PC-3 (cell line): ENCODE results near the gene SLC17A1. TPM values are rescaled to one million over a fixed set of nuclear protein-coding genes. Genes with fewer than 3 reads are reported as not detected.

Experiments
- ATAC-seq: fragments of 200-7000 bp; cut with Tn5 transposase; 2 replicates; pipeline ENCODE4 v1.9.1; 2020; ENCODE audit warnings: mild to moderate bottlenecking, moderate library complexity
- BruUV-seq: library from RNA; stranded (reverse); fragments of 400-500 nt; replicated peaks from 2 replicates; lab custom pipeline; 2021; lab: Mats Ljungman, UMichigan
- CTCF ChIA-PET: fragments of 300-600 bp; sonication (Branson Sonifier 250); formaldehyde crosslinking; loops from one replicate; lab custom pipeline; 2022; ENCODE audit warnings: antibody characterized with exemption; lab: Charles Lee
- POLR2A ChIA-PET: fragments of 300-600 bp; sonication (Branson Sonifier 250); formaldehyde crosslinking; loops from one replicate; lab custom pipeline; 2022; ENCODE audit warnings: antibody characterized with exemption; ENCODE audit not compliant: unreplicated experiment; lab: Charles Lee
- DNase-seq: peaks from one replicate; pipeline ENCODE4 v3.0.0-alpha.2; 2015
- H2AFZ ChIP-seq: fragments of 300-600 bp; sonication (generic); 2 replicates; pipeline ENCODE4 v1.6.0; 2016; ENCODE audit warnings: antibody characterized with exemption, low read length
- H3F3A ChIP-seq: fragments of 300-600 bp; sonication (generic); one replicate; pipeline ENCODE4 v1.6.0; 2017; ENCODE audit warnings: antibody characterized with exemption, low read length, control low read depth, mild to moderate bottlenecking; ENCODE audit not compliant: unreplicated experiment
- H3K27ac ChIP-seq: fragments of 300-600 bp; sonication (generic); 2 replicates; pipeline ENCODE4 v1.5.1; 2016; ENCODE audit warnings: mild to moderate bottlenecking, low read length
- H3K27me3 ChIP-seq: fragments of 300-600 bp; sonication (generic); 2 replicates; pipeline ENCODE4 v1.6.1; 2016; ENCODE audit warnings: low read length, mixed read lengths
- H3K36me3 ChIP-seq: fragments of 300-600 bp; sonication (generic); 2 replicates; pipeline ENCODE4 v1.6.1; 2016; ENCODE audit warnings: low read depth, mixed run types, low read length, mixed read lengths
- H3K4me1 ChIP-seq: fragments of 300-600 bp; sonication (generic); 2 replicates; pipeline ENCODE4 v1.5.1; 2016; ENCODE audit warnings: low read length; ENCODE audit not compliant: insufficient read depth
- H3K4me2 ChIP-seq: fragments of 300-600 bp; sonication (generic); 2 replicates; pipeline ENCODE4 v1.6.0; 2016; ENCODE audit warnings: low read length
- H3K4me3 ChIP-seq: fragments of 300-600 bp; sonication (generic); 2 replicates; pipeline ENCODE4 v1.5.1; 2016; ENCODE audit warnings: mild to moderate bottlenecking, low read length, mixed read lengths
- H3K79me2 ChIP-seq: fragments of 300-600 bp; sonication (generic); 2 replicates; pipeline ENCODE4 v1.6.1; 2017; ENCODE audit warnings: low read length, mixed read lengths
- H3K9ac ChIP-seq: fragments of 300-600 bp; sonication (generic); 2 replicates; pipeline ENCODE4 v1.6.0; 2016; ENCODE audit warnings: mild to moderate bottlenecking, low read length
- H3K9me2 ChIP-seq: fragments of 300-600 bp; sonication (generic); replicated peaks from 2 replicates; pipeline ENCODE4 v1.6.1; 2016; ENCODE audit warnings: mixed run types, low read length, mixed read lengths
- H3K9me3 ChIP-seq: fragments of 300-600 bp; sonication (generic); 2 replicates; pipeline ENCODE4 v1.6.1; 2016; ENCODE audit warnings: low read length, mixed read lengths
- H4K20me1 ChIP-seq: fragments of 300-600 bp; sonication (generic); 2 replicates; pipeline ENCODE4 v1.6.1; 2016; ENCODE audit warnings: low read length, mixed read lengths
- EZH2 ChIP-seq: fragments of 300-600 bp; sonication (generic); IDR thresholded peaks from one replicate; pipeline ENCODE4 v1.6.1; 2017; ENCODE audit warnings: antibody characterized with exemption, mild to moderate bottlenecking, low read length; ENCODE audit not compliant: unreplicated experiment
- EZH2phosphoT487 ChIP-seq: fragments of 300-600 bp; sonication (generic); IDR thresholded peaks from 2 replicates; pipeline ENCODE4 v1.6.1; 2018; ENCODE audit warnings: mild to moderate bottlenecking, antibody characterized with exemption, low read length, borderline replicate concordance
- intact Hi-C: fragments of 100-400 bp; cut with micrococcal nuclease; formaldehyde crosslinking; loops from 2 replicates; pipeline ENCODE4 v1.9.0; 2023
- total RNA-seq: library from RNA; depleted of rRNA; stranded (reverse); fragments of >200 nt; gene quantifications from 2 replicates; pipeline ENCODE4 v1.2.3, GENCODE V29; 2014
- TF ChIP-seq, protein P1 (sequence below): fragments of 300-600 bp; sonication (generic); conservative IDR thresholded peaks from 2 replicates; pipeline ENCODE4 v1.5.1; 2017; ENCODE audit warnings: antibody characterized with exemption, low read depth, mild to moderate bottlenecking, low read length

Gene SLC17A1
- total RNA-seq, 1 experiment from 2014 or later: not detected

DNA sequence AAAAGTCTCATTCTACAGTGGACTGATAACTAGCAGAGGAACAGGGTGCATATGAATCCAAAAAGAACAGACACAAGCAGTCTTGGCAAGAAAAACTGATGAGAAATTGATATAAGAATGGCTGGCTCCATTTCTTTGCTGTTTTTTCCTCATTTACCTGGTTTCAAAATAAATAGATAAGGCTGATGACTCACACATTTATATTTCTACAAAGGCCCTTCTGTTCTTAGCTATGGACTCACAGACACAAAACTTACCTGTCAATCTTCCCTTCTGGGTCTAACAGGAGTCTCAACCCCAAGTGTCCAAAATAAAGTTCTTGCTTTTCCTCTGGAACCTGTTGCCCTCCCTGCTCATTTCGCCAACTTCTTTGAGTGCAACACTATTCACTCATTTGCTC is 76.4 kb downstream of the SLC17A1 start:
- Histone ChIP-seq H2AFZ (no peak overlapping the region), H3K36me3 (no peaks in the 10 kb centered on the region), H3K9me2 (no peaks in the 10 kb centered on the region), H3K9me3 (no peaks in the 10 kb centered on the region), H3K27me3 (peaks cover 60% of the 10 kb centered on the region), H3K4me3 (no peak overlapping the region), H3K79me2 (no peaks in the 10 kb centered on the region), H3K4me2 (no peak overlapping the region), H3K27ac (no peak overlapping the region), H3K9ac (no peak overlapping the region), H3F3A (no peaks in the 10 kb centered on the region), H4K20me1 (no peaks in the 10 kb centered on the region; the same call in 1 of the 2 replicates), H3K4me1 (no peaks in the 10 kb centered on the region)
- DNase-seq (no peak), ATAC-seq (no peak)
- BruUV-seq: no TSS peak
- intact Hi-C loops: no loop called here
- POLR2A ChIA-PET: no interaction called here
- CTCF ChIA-PET: no interaction called here
- TF ChIP-seq, protein P1, sequence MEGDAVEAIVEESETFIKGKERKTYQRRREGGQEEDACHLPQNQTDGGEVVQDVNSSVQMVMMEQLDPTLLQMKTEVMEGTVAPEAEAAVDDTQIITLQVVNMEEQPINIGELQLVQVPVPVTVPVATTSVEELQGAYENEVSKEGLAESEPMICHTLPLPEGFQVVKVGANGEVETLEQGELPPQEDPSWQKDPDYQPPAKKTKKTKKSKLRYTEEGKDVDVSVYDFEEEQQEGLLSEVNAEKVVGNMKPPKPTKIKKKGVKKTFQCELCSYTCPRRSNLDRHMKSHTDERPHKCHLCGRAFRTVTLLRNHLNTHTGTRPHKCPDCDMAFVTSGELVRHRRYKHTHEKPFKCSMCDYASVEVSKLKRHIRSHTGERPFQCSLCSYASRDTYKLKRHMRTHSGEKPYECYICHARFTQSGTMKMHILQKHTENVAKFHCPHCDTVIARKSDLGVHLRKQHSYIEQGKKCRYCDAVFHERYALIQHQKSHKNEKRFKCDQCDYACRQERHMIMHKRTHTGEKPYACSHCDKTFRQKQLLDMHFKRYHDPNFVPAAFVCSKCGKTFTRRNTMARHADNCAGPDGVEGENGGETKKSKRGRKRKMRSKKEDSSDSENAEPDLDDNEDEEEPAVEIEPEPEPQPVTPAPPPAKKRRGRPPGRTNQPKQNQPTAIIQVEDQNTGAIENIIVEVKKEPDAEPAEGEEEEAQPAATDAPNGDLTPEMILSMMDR: no peak
- TF ChIP-seq EZH2 (no peak), EZH2phosphoT487 (no peak)

DNA sequence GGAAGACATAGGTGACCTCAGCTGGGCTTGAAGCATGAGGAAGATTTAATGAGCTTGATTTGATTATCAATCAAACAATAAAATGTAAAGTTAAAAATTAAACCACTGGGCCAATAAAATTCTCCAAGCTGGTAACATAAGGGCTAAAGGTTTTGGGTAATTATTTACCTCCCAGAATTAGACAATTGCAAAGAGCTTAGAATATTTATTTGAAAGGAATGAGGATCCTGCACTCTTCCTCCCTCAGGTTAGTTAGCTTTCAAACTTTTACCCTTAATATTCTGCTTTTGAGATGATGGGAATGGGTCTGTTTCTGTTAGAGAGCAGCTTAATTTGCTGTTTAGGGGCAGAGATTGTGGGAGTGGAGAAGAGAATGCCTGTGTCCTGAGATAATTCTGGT is 77.3 kb downstream of the SLC17A1 start, which contains the start of gene SLC17A4:
TSS of gene SLC17A4 (plus strand) at position 208 of the 400 bp plus-strand sequence. CDS start 7,221 bp downstream, outside the sequence.
- intact Hi-C loops: no loop called here
- H3K9ac ChIP-seq: no peak within 1 kb of the TSS
- H3F3A ChIP-seq: no peaks in the 10 kb centered on the region
- H3K9me3 ChIP-seq: no peaks in the 10 kb centered on the region
- ChIA-PET CTCF (no interaction called here), POLR2A (no interaction called here)
- TF ChIP-seq EZH2phosphoT487: no peak
- TF ChIP-seq, protein P1: no peak
- TF ChIP-seq EZH2: no peak
- no peaks in the 10 kb centered on the region for H3K79me2 ChIP-seq
- H3K4me3 ChIP-seq: no peak within 1 kb of the TSS
- H3K9me2 ChIP-seq: no peaks in the 10 kb centered on the region
- no peaks in the 10 kb centered on the region for H4K20me1 ChIP-seq
- peaks cover 56% of the 10 kb centered on the region for H3K27me3 ChIP-seq
- DNase-seq: no peak
- no peak for ATAC-seq
- H3K27ac ChIP-seq: no peak within 1 kb of the TSS
- H3K36me3 ChIP-seq: no peaks in the 10 kb centered on the region
- BruUV-seq: no TSS peak
- no peak within 1 kb of the TSS for H2AFZ ChIP-seq
- no peaks in the 10 kb centered on the region for H3K4me1 ChIP-seq
- no peak within 1 kb of the TSS for H3K4me2 ChIP-seq

DNA sequence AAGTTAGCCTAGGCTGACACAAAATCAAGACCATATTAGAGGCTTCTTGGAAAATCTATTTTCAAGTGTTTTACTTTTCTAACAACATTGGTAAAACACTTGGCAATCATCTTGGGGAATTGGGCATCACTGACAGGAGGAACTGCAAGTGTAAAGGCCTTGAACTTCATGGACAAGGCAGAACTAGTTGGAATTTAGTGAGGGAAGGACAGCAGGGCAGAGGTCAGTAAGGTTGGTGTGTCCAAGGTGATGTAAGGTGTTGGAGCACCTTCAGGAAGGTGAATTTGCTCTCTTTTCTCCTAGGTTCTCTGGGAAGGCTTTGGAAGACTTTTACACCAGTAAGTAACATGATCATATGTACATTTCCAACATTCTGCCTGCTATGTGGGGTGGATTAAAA is 78.8 kb downstream of the SLC17A1 start:
- Histone ChIP-seq H3K36me3 (no peaks in the 10 kb centered on the region), H2AFZ (no peak overlapping the region), H3K4me1 (no peaks in the 10 kb centered on the region), H3K27ac (no peak overlapping the region), H3K9ac (no peak overlapping the region), H3K9me3 (no peaks in the 10 kb centered on the region), H3K27me3 (peaks cover 42% of the 10 kb centered on the region), H3K9me2 (no peaks in the 10 kb centered on the region), H4K20me1 (no peaks in the 10 kb centered on the region), H3F3A (no peaks in the 10 kb centered on the region), H3K4me3 (no peak overlapping the region), H3K4me2 (no peak overlapping the region), H3K79me2 (no peaks in the 10 kb centered on the region)
- ChIA-PET POLR2A (no interaction called here), CTCF (no interaction called here)
- intact Hi-C loops: no loop called here
- ATAC-seq: no peak
- DNase-seq: no peak
- BruUV-seq: no TSS peak
- TF ChIP-seq EZH2 (no peak), EZH2phosphoT487 (no peak)
- TF ChIP-seq, protein P1: no peak
